ENCODE data around the gene EIF4E2. TPM values are rescaled to one million over a fixed set of nuclear protein-coding genes. Genes with fewer than 3 reads are reported as not detected.

Gene EIF4E2
- total and polyA plus RNA-seq, 2 of the 4 experiments (the other 2 are of a cell fraction): 52.1 to 105 TPM

GRCh38 chr2:232580648-232580981 lies 30.1 kb downstream of the EIF4E2 start:
- H2AFZ ChIP-seq (replicated peaks; ENCODE audit: low read length, poor library complexity): no peak overlapping the region
- H2BK20ac ChIP-seq (ENCODE audit: low read depth, low read length): no peak overlapping the region
- H3K14ac ChIP-seq (replicated peaks; ENCODE audit: low read depth, low read length): no peak overlapping the region
- WGBS, 2 experiments (ENCODE audit: extremely low coverage in 2 of 2, insufficient read length in 1 of 2): 100% methylated on average over 1 of the region's 6 CpGs; no CpG with 5 or more reads in 1 of the 2 experiments
- H2BK15ac ChIP-seq (ENCODE audit: low read depth, low read length): no peak overlapping the region
- DNase-seq: no peak
- H2BK120ac ChIP-seq (ENCODE audit: low read depth, low read length): no peak overlapping the region
- H3K9me3 ChIP-seq (ENCODE audit: control insufficient read depth, insufficient read depth, low read length): no peaks in the 10 kb centered on the region
- no peak overlapping the region for H3K18ac ChIP-seq (ENCODE audit: low read depth, low read length)
- no peak overlapping the region for H2BK5ac ChIP-seq (ENCODE audit: low read depth, low read length, poor library complexity, severe bottlenecking)
- TF ChIP-seq USF2 (IDR thresholded peaks at IDR 0.05; ENCODE audit: low read depth, low read length) (no peak), MAFK (IDR thresholded peaks at IDR 0.05; ENCODE audit: low read depth, low read length) (no peak), CEBPB (IDR thresholded peaks at IDR 0.05; ENCODE audit: low read depth, low read length) (no peak), MAZ (IDR thresholded peaks at IDR 0.05; ENCODE audit: borderline replicate concordance, low read depth, low read length) (no peak), ELK1 (IDR thresholded peaks at IDR 0.05; ENCODE audit: borderline replicate concordance, low read depth, low read length) (no peak)
- POLR2A ChIA-PET (ENCODE audit: unreplicated experiment): no interaction called here
- peaks cover 6% of the 10 kb centered on the region; the same call in 1 of the 2 replicates for H3K36me3 ChIP-seq (ENCODE audit: control insufficient read depth, insufficient read depth, low read length)
- no peak for ATAC-seq (ENCODE audit: low read depth)
- no peak overlapping the region for H3K4ac ChIP-seq (ENCODE audit: low read depth, low read length)
- no peak overlapping the region for H2AK9ac ChIP-seq (replicated peaks; ENCODE audit: low read depth, low read length, poor library complexity)
- no peaks in the 10 kb centered on the region for H3K79me1 ChIP-seq (ENCODE audit: low read depth in 1 of 2, low read length in 2 of 2)
- CTCF ChIA-PET: no interaction called here
- in situ Hi-C loops (cut with MboI; ENCODE audit: low sequenced_read_pairs) (no loop called here), dilution Hi-C loops (cut with HindIII; ENCODE audit: low sequenced_read_pairs, unreplicated experiment) (no loop called here), intact Hi-C loops (cut with micrococcal nuclease) (no loop called here)
- H3K23ac ChIP-seq (ENCODE audit: low read depth, low read length): no peak overlapping the region
- H3K4me3 ChIP-seq (ENCODE audit: insufficient read depth, low read depth, low read length): no peak overlapping the region
- no TSS peak for BruUV-seq (replicated peaks)
- no peak overlapping the region for H3K9ac ChIP-seq (ENCODE audit: low read depth, low read length)
- no peak overlapping the region for H3K4me2 ChIP-seq (ENCODE audit: low read depth, low read length)
- H4K20me1 ChIP-seq (ENCODE audit: insufficient read depth, low read length): no peaks in the 10 kb centered on the region
- no peak overlapping the region for H3K27ac ChIP-seq (ENCODE audit: insufficient read depth, low read length)
- no peak overlapping the region for H4K8ac ChIP-seq (ENCODE audit: low read depth in 2 of 2, low read length in 2 of 2)
- 0 out of 2 replicates have a peak, but pooled peaks cover 2% of the 10 kb centered on the region for H3K4me1 ChIP-seq (ENCODE audit: control insufficient read depth, insufficient read depth, low read length)
- no peak overlapping the region for H4K91ac ChIP-seq (ENCODE audit: insufficient read depth, low read depth, low read length)
- H3K9me1 ChIP-seq (ENCODE audit: insufficient read depth, low read length): no peaks in the 10 kb centered on the region; the same call in 1 of the 2 replicates
- H4K5ac ChIP-seq (ENCODE audit: low read depth, low read length): no peak overlapping the region
- no peak overlapping the region for H2AK5ac ChIP-seq (ENCODE audit: low read depth, low read length)
- no peak overlapping the region for H3K56ac ChIP-seq (ENCODE audit: extremely low read depth, insufficient read depth, low read length)
- H3K27me3 ChIP-seq (ENCODE audit: control insufficient read depth, insufficient read depth, low read length): no peaks in the 10 kb centered on the region

Measured in IMR-90 (cell line).